Measurements from ENCODE around the gene CMYA5.

CMYA5 gene

GRCh38 chr5:79800979-79801827 is 111.6 kb downstream of the CMYA5 start:
- no peak for DNase-seq

DNA sequence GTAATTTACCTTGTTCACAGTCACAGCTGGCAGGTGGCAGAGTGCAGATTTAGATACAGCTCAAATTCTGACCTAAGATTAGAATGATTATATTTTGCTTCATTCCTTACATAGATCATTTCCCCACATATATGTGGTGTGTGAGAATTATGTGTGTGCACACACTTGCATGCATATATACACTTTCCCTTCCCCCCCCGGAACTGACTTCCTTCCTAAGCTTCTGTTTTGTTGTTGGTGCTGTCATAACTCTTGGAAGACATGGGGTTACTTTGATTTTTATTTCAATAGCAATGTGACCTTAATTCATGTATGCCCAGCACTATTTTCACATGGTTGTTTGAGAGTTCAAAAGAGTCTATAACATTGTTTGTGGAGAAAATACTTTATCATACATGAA is 112.8 kb downstream of the CMYA5 start:
- no peak for DNase-seq

DNA sequence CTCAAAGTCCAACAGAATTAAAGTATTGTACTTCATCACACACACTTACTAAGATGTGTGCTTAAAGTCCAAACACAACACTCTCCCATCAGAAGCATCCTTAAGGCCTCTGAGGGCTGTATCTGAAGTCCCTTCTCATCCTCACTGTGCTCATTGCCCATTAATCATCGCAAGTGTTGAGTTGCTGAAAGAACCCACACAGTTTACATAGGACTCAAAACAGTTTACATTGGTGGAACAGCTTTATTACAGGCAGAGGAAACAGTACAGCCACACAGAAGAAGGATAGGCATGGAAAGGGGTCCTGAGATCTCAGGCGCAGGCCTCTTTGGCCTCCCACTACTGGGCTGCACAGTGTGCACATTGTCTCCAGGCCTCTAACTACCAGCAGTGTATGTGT is 113.4 kb downstream of the CMYA5 start:
- no peak for DNase-seq

DNA sequence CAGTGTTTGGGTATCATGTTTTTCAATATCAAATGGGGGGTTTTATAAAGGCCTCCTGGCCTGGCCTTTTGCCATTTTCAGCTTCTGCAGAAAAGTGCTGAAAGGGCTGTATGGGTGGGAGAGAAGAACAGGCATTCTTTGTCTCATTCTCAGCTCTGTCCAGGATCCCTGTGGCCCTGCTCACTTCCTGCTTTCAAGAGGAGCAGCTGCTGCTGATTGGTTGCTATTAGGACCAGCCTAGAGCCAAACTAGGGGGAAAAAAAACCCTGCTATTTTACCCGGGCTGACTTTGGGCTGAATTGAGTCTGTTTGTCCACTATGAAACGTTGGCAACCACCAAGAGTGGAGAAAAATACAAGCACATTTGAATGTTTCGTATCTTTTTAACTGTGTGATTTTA is 117.1 kb downstream of the CMYA5 start:
- no peak for DNase-seq

DNA sequence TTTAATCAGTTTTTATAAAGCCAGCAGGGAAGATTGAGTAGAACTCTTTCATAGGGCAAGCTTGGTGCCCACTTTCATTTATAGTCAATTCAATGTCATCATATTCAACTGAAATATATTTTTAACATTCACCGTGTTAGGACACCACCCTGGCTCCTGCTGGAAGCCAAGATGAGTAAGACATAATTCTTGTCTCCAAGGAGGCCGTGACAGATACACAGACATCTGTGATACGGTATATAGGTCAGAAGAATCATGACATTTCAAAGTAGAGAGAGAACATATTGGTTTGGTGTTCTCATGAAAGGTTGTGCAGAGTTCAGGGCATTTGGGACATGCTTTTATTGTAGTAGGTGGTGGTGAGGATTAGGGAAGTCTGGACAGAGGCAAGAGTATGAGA is 120.1 kb downstream of the CMYA5 start:
- DNase-seq: no peak

DNA sequence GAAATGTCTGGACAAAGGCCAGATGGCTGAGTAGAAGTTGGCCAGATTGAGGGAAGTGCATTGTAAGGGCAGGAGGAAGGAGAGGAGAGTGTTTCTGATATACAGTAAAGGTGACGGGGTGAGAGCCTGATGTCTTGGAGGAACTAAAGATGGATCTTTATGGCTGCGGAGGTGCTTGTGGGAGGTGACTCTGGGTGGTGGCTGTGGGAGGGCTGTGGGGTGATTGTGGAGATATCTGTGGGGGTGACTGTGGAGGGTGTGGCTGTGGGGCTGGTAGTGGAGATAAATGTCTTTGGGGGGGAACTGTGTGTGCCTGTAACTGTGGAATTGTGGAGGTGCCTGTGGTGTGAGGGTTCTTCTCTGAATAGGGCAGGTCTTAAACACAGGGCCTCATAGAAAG is 121.4 kb downstream of the CMYA5 start:
- DNase-seq: no peak

DNA sequence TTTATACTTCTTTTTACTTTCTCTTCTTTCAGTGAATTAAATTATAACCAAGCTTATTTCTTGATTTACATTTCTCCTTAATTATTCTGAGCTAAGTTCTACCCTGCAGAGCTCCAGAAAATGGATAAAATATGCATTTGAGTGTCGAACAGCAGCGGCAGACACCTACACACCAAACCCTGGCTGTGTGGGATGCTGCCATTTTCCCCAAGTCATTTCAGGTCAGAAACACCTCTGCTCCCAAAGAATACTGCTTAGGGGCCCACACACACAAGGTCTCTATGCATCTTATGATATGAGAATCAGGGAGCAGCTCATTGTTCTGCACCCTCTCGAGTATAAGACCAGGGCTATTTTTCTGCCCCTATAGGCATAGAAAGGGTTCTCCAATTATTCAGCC is 122.3 kb downstream of the CMYA5 start:
- DNase-seq: no peak

DNA sequence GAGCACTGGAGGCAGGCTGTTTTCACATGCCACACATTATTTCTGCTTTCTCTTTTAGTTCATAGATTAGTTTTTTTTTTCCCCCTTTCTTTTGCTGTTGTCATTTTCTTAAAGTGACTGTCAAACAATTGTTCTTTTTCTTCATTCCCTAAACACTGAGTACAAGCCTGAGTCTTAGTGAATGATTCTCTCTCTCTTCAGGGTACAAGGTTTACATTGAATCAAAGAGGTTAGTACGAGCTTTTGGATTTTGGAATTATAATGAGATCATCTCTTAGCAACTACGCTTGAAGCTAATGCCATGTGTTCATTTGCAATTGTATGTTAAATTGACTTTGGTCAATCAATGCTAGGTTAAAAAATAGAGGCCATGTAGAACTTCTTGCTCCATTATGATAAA is 125.1 kb downstream of the CMYA5 start:
- no peak for DNase-seq

GRCh38 chr5:79816014-79816413 is 126.4 kb downstream of the CMYA5 start:
- no peak for DNase-seq

DNA sequence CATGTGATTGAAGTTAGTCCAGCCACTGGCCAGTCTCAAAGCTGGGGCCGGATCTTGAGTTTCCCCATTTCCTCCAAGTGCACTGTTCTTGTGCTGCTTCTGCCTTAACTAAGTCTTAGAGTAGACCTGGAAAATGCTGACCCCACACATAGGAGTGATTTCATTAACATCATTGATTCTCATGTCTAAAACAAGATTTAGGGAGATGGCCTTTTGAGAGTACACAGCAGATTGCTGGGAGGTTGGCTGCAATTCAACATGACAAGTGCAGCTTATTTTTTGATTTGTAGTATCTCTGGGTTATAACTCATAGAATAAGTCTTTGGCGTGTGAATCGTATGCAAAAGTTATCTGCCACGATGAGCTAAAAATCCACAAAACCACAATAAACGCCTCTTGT is 131.0 kb downstream of the CMYA5 start:
- DNase-seq: no peak

DNA sequence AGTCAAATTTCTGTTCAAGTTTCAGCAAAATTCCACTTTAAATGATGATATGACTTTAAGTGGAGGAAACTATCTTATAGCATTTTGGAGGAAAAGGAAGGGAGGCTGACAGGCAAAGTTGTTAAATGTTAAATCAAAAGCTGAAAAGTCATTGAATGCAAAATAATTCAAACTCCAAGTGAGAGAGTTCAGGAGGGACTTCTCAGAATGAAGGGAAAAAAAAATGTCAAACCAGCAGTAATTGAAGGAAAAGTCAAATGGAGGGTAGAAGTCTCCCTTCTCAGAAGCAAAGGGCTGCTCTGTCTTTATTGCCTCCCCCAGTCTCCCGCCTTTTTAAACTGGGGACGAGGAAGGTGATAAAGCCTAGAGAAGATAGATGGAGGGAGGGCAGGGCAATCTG is 134.8 kb downstream of the CMYA5 start:
- DNase-seq: no peak

- no peak for DNase-seq
These were observed 136.2 kb downstream of the CMYA5 start for GRCh38 chr5:79825802-79826201.

DNA sequence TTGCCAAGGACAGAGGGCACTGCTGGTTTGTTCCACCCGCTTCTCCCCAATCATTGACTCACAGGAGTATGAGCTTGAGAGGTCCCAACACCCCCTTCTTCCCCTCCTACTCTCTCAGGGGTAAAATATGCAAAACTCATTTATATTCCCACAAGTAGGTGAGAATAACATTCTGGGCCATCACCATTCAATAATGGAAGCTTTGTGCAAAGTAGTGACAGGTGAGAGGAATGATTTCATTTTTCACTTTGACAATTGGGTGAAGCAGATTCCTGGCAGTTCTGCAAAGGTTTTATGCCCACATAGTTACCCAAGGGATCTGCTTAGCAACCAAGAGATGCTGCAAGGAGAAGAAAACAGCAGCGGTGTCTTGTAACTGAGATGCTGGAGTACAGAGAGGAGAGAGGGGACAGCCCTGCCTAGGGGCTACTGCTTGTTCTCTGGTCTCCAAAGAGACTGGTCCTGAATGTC is 137.6 kb downstream of the CMYA5 start:
- DNase-seq: no peak

- DNase-seq: no peak
These were observed 139.6 kb downstream of the CMYA5 start for GRCh38 chr5:79829260-79829659.

- no peak for DNase-seq
These were observed 142.0 kb downstream of the CMYA5 start for GRCh38 chr5:79831381-79832309.

DNA sequence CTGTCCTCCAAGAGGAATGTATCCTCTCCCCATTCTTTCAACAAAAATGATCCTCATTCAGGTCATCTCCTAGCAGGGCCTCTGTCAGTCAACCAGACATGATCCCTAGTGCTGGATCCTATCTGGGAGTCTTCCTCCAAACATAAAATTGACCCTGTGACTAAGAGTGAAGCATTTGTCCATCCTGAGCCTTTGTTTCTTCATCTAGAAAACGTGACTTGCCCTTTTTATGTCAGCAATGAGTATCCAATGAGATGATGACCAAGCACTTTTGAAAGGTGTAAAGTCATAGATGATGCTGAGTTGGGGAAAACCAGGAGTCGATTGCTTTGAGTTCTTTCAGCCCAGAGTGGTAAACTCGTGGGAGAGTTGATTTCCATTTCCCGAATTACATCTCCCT is 143.3 kb downstream of the CMYA5 start:
- no peak for DNase-seq

GRCh38 chr5:79834098-79834753 is 144.6 kb downstream of the CMYA5 start:
- no peak for DNase-seq

GRCh38 chr5:79834754-79835714 is 145.4 kb downstream of the CMYA5 start:
- no peak for DNase-seq

GRCh38 chr5:79837761-79838551 is 148.3 kb downstream of the CMYA5 start:
- DNase-seq: no peak

GRCh38 chr5:79840084-79840990 is 150.7 kb downstream of the CMYA5 start:
- DNase-seq: no peak
